A549 (cell line): ENCODE measurements around the gene HERPUD2. TPM values are rescaled to one million over a fixed set of nuclear protein-coding genes. Genes with fewer than 3 reads are reported as not detected.

Experiments used
- ATAC-seq, 2 experiments: fragments of 200-7000 bp in 1 of 2; fragments of >200 bp in 1 of 2; cut with Nextera tagmentation in 1 of 2; cut with Tn5 transposase in 1 of 2; 3 replicates each; pipeline versions ENCODE4 v1.8.0 to v1.9.1; 2018 to 2020; ENCODE audit warnings: mild to moderate bottlenecking in 1 of 2, moderate library complexity in 1 of 2
- CTCF ChIA-PET: fragments of 300-600 bp; sonication (Branson Sonifier 250); formaldehyde crosslinking; extraction: SDS; loops from one replicate; lab custom pipeline; 2021; ENCODE audit warnings: antibody characterized with exemption, inconsistent platforms; lab: Yijun Ruan, JAX
- POLR2A ChIA-PET: fragments of 350-600 bp; formaldehyde crosslinking; extraction: SDS; loops from one replicate; lab custom pipeline; 2021; ENCODE audit warnings: antibody characterized with exemption, inconsistent platforms; lab: Yijun Ruan, JAX
- DNase-seq, 2 experiments: peaks; one replicate each; pipeline versions ENCODE4 v3.0.0 to v3.0.0-alpha.2; 2011 to 2016; ENCODE audit warnings: low read depth in 1 of 2, low spot score in 1 of 2
- FAIRE-seq: peaks from 2 replicates; lab custom pipeline; 2011; peaks lifted over from hg19 to GRCh38; lab: Jason Lieb, UNC
- H3K27ac ChIP-seq, 2 experiments: fragments of >200 bp; sonication (Bioruptor Twin); formaldehyde crosslinking; 3 replicates each; pipeline ENCODE4 v1.5.1; 2016 to 2017
- H3K4me1 ChIP-seq: fragments of >200 bp; sonication (Bioruptor Twin); formaldehyde crosslinking; 3 replicates; pipeline ENCODE4 v1.6.1; 2016
- H3K4me2 ChIP-seq: fragments of >200 bp; sonication (Bioruptor Twin); formaldehyde crosslinking; 3 replicates; pipeline ENCODE4 v1.6.1; 2016
- H3K4me3 ChIP-seq: fragments of >200 bp; sonication (Bioruptor Twin); formaldehyde crosslinking; 3 replicates; pipeline ENCODE4 v1.5.1; 2016
- H3K9me3 ChIP-seq: fragments of >200 bp; sonication (Bioruptor Twin); formaldehyde crosslinking; 3 replicates; pipeline ENCODE4 v1.6.1; 2016
- BHLHE40 ChIP-seq: IDR thresholded peaks from 2 replicates; pipeline ENCODE4 v1.6.1; 2012; ENCODE audit warnings: low read depth, low read length, inconsistent platforms
- CBX8 ChIP-seq: fragments of 200-600 bp; sonication (generic); IDR thresholded peaks from 2 replicates; pipeline ENCODE4 v1.6.1; 2016
- CHD2 ChIP-seq: fragments of 150-350 bp; IDR thresholded peaks from 2 replicates; pipeline ENCODE4 v1.6.1; 2014; ENCODE audit warnings: low read length; ENCODE audit not compliant: partially characterized antibody
- EHMT2 ChIP-seq: fragments of 200-600 bp; sonication (generic); IDR thresholded peaks from 2 replicates; pipeline ENCODE4 v1.6.1; 2016; ENCODE audit warnings: antibody characterized with exemption, low read depth, mild to moderate bottlenecking, moderate library complexity
- GATA3 ChIP-seq: IDR thresholded peaks from 2 replicates; pipeline ENCODE4 v1.6.1; 2012; ENCODE audit warnings: borderline replicate concordance
- KDM5A ChIP-seq: fragments of 200-600 bp; sonication (generic); IDR thresholded peaks from 2 replicates; pipeline ENCODE4 v1.6.1; 2016; ENCODE audit warnings: antibody characterized with exemption, mild to moderate bottlenecking
- MAZ ChIP-seq: fragments of 150-350 bp; IDR thresholded peaks from 2 replicates; pipeline ENCODE4 v1.6.1; 2014; ENCODE audit warnings: antibody characterized with exemption, low read depth, low read length, borderline replicate concordance
- PHF8 ChIP-seq: fragments of 200-600 bp; sonication (generic); IDR thresholded peaks from 2 replicates; pipeline ENCODE4 v1.6.1; 2016; ENCODE audit warnings: low read depth, mild to moderate bottlenecking, antibody characterized with exemption, moderate library complexity, borderline replicate concordance
- POLR2A ChIP-seq: IDR thresholded peaks from 2 replicates; pipeline ENCODE4 v1.6.1; 2012; ENCODE audit warnings: mild to moderate bottlenecking, low read length
- RAD21 ChIP-seq, 2 experiments: fragments of >200 bp in 1 of 2; sonication (Bioruptor Twin) in 1 of 2; formaldehyde crosslinking in 1 of 2; IDR thresholded peaks in 1 of 2; conservative IDR thresholded peaks in 1 of 2; 2 replicates in 1 of 2; 3 replicates in 1 of 2; pipeline ENCODE4 v1.6.1; 2012 to 2018; ENCODE audit warnings: inconsistent platforms in 1 of 2
- RFX5 ChIP-seq: fragments of 450-650 bp; IDR thresholded peaks from 2 replicates; pipeline ENCODE4 v1.7.1; 2014; ENCODE audit warnings: antibody characterized with exemption, mild to moderate bottlenecking, moderate library complexity
- TP53 ChIP-seq: fragments of 250-450 bp; sonication (Bioruptor Pico); IDR thresholded peaks from 2 replicates; pipeline ENCODE4 v1.5.0; 2021; ENCODE audit warnings: mild to moderate bottlenecking, moderate library complexity
- ZC3H11A ChIP-seq: fragments of 450-650 bp; IDR thresholded peaks from 2 replicates; pipeline ENCODE4 v1.6.1; 2014; ENCODE audit warnings: antibody characterized with exemption, mild to moderate bottlenecking
- WGBS: methylation state at CpG from one replicate; pipeline ENCODE4 v1.1.6; 2017; ENCODE audit errors: missing lambda C conversion rate; 5-methylcytosine and 5-hydroxymethylcytosine counted together
- polyA plus RNA-seq, 4 experiments: library from polyadenylated mRNA; depleted of rRNA in 3 of 4; stranded (reverse); fragments of >200 nt; fragmentation: RNase III in 1 of 4; extraction: RNeasy Plus Mini Kit Qiagen cat#74134 plus additional on column Dnase treatment in 1 of 4; gene quantifications; 2 replicates in 3 of 4; 3 replicates in 1 of 4; pipeline ENCODE4 v1.2.3, GENCODE V29; 2011 to 2017
- TF ChIP-seq, protein P1 (sequence below): fragments of >200 bp; sonication (Bioruptor Twin); formaldehyde crosslinking; IDR thresholded peaks from 3 replicates; pipeline ENCODE4 v1.5.1; 2016
- TF ChIP-seq, protein P2 (sequence below): IDR thresholded peaks from 2 replicates; pipeline ENCODE4 v1.6.1; 2012
- TF ChIP-seq, protein P3 (sequence below): fragments of >200 bp; sonication (Bioruptor Twin); formaldehyde crosslinking; IDR thresholded peaks from 3 replicates; pipeline ENCODE4 v1.6.1; 2016
- TF ChIP-seq, protein P4 (sequence below): fragments of 250-450 bp; sonication (Bioruptor Pico); IDR thresholded peaks from 2 replicates; pipeline ENCODE4 v1.5.0; 2020; ENCODE audit warnings: low read depth, mild to moderate bottlenecking, moderate library complexity

HERPUD2 gene
- polyA plus RNA-seq, 2 of the 4 experiments (the other 2 are of a cell fraction), result 13.2 to 34.8 TPM

DNA sequence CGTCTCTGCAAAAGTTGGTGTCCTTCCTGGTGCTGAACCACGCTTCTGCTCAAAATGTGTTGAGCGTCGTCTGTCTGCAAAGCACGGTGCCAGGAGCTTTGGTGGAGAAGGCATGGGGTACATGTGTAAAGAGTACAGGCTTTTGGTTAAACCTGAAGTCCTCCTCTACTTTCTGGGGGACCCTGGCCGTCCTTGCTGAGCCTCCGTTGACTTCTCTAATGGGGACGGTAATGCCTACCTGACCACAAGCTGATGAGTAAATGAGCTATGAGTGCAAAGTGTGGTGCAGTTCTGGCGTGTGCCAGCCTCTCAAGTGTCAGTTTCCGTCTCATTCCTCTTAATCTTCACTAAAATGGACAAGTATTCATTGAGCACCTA lies 527 bp upstream of the HERPUD2 start:
- H3K4me1 ChIP-seq, result peaks cover 49% of the 10 kb centered on the region
- FAIRE-seq (no peak), ATAC-seq (peak; percentile 2 to 9; a peak in 3 of 6 replicates), DNase-seq (peak in 1 of 2 experiments; percentile 9)
- TF ChIP-seq CHD2 (no peak), BHLHE40 (no peak), EHMT2 (no peak), TP53 (0 out of 2 replicates have a peak, but pooled peaks have one; percentile 61), KDM5A (0 out of 2 replicates have a peak, but pooled peaks have one; percentile 10), RFX5 (no peak), ZC3H11A (no peak), RAD21 (conservative IDR thresholded peaks at IDR 0.05 in 1 of 2, IDR thresholded peaks at IDR 0.05 in 1 of 2) (no peak), POLR2A (no peak)
- TF ChIP-seq, protein P1, sequence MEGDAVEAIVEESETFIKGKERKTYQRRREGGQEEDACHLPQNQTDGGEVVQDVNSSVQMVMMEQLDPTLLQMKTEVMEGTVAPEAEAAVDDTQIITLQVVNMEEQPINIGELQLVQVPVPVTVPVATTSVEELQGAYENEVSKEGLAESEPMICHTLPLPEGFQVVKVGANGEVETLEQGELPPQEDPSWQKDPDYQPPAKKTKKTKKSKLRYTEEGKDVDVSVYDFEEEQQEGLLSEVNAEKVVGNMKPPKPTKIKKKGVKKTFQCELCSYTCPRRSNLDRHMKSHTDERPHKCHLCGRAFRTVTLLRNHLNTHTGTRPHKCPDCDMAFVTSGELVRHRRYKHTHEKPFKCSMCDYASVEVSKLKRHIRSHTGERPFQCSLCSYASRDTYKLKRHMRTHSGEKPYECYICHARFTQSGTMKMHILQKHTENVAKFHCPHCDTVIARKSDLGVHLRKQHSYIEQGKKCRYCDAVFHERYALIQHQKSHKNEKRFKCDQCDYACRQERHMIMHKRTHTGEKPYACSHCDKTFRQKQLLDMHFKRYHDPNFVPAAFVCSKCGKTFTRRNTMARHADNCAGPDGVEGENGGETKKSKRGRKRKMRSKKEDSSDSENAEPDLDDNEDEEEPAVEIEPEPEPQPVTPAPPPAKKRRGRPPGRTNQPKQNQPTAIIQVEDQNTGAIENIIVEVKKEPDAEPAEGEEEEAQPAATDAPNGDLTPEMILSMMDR, result no peak
- TF ChIP-seq, protein P2, sequence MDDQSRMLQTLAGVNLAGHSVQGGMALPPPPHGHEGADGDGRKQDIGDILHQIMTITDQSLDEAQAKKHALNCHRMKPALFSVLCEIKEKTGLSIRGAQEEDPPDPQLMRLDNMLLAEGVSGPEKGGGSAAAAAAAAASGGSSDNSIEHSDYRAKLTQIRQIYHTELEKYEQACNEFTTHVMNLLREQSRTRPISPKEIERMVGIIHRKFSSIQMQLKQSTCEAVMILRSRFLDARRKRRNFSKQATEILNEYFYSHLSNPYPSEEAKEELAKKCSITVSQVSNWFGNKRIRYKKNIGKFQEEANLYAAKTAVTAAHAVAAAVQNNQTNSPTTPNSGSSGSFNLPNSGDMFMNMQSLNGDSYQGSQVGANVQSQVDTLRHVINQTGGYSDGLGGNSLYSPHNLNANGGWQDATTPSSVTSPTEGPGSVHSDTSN, result no peak
- TF ChIP-seq, protein P3, sequence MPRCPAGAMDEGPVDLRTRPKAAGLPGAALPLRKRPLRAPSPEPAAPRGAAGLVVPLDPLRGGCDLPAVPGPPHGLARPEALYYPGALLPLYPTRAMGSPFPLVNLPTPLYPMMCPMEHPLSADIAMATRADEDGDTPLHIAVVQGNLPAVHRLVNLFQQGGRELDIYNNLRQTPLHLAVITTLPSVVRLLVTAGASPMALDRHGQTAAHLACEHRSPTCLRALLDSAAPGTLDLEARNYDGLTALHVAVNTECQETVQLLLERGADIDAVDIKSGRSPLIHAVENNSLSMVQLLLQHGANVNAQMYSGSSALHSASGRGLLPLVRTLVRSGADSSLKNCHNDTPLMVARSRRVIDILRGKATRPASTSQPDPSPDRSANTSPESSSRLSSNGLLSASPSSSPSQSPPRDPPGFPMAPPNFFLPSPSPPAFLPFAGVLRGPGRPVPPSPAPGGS, result no peak
- H3K4me3 ChIP-seq, result peak overlapping the region; percentile 100
- H3K9me3 ChIP-seq, result no peaks in the 10 kb centered on the region
- 3% methylated on average over 8 of the region's 10 CpGs for WGBS
- ChIA-PET CTCF (interaction anchor here (1.6 to 8.0 kb wide), 3 partner anchors 14 to 211 kb away, joined by 4 to 57 read pairs (median 14); no protein-coding TSS in a partner anchor), POLR2A (interaction anchor here (1.9 to 3.6 kb wide), 2 partner anchors 12 to 105 kb away, joined by 6 to 36 read pairs; partner anchors contain the start of gene SEPTIN7)
- peak overlapping the region; percentile 99 for H3K4me2 ChIP-seq
- peak overlapping the region; percentile 98 to 100 for H3K27ac ChIP-seq

DNA sequence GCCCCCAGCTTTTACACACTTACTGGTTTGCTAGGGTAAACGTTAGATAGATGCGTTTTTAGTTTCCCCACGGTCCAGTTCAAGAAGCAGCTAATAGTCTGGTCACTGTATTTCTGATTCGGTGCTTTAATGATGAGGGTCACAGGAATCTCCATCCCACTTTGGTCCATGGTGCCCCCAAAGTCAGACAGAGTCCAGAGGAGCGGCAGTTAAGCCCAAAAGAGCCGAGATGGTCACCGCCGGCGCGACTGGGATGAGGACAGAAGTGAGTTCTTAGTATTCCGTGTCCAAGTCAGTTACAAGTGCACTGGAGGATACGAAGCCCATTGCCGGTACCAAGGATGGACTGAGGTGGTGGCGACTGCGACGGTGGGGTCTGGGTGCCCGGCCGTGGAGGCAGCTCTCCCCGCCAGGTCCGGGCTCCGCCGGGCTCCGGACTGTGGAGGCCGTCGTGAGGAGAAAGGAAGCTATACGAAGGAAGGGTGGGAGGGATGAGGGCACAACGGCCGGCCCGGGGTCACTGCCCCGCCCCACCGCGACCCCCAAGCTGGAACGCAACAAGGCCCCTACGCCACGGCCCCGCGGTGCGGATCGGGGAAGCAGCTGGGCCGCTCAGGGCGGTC lies 663 bp downstream of the HERPUD2 start:
- H3K4me3 ChIP-seq, result peak overlapping the region; percentile 100
- POLR2A ChIA-PET, result interaction anchor here (1.4 to 3.6 kb wide), 3 partner anchors 10 to 106 kb away, joined by 6 to 36 read pairs (median 6); partner anchors contain the start of gene SEPTIN7
- H3K27ac ChIP-seq, result peak overlapping the region; percentile 98 to 100
- TF ChIP-seq PHF8 (peak; percentile 94; the same call in 1 of the 2 replicates), MAZ (no peak), CBX8 (no peak), EHMT2 (no peak), GATA3 (no peak)
- TF ChIP-seq, protein P4, sequence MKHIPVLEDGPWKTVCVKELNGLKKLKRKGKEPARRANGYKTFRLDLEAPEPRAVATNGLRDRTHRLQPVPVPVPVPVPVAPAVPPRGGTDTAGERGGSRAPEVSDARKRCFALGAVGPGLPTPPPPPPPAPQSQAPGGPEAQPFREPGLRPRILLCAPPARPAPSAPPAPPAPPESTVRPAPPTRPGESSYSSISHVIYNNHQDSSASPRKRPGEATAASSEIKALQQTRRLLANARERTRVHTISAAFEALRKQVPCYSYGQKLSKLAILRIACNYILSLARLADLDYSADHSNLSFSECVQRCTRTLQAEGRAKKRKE (CRISPR knock-in tag), result no peak
- no peak for DNase-seq
- peak; percentile 56 to 63 for ATAC-seq
- H3K4me1 ChIP-seq, result peaks cover 49% of the 10 kb centered on the region
- WGBS, result 4% methylated on average over 37 of the region's 41 CpGs
- H3K4me2 ChIP-seq, result peak overlapping the region; percentile 99
- CTCF ChIA-PET, result interaction anchor here (0.9 to 1.6 kb wide), 4 partner anchors 16 to 625 kb away, joined by 3 to 5 read pairs (median 4); no protein-coding TSS in a partner anchor
- no peaks in the 10 kb centered on the region for H3K9me3 ChIP-seq
- FAIRE-seq, result no peak
